Measurements from ENCODE around the gene HIVEP3. TPM values are rescaled to one million over a fixed set of nuclear protein-coding genes. Genes with fewer than 3 reads are reported as not detected.

HIVEP3 gene
- total and polyA plus RNA-seq, 11 donors = 3.2 to 11.9 (median 5.0) TPM

- Histone ChIP-seq H3K36me3 (no peaks in the 10 kb centered on the region), H3K4me3 (no peak overlapping the region), H3K9me3 (no peaks in the 10 kb centered on the region), H3K4me1 (peaks cover 0 to 54% (median 16%) of the 10 kb centered on the region in 12 donors), H3K27me3 (no peaks in the 10 kb centered on the region), H3K27ac (no peak overlapping the region)
- no peak for TF ChIP-seq CTCF (IDR thresholded peaks at IDR 0.05)
- no peak for TF ChIP-seq POLR2A (IDR thresholded peaks at IDR 0.05)
- DNase-seq (no peak), ATAC-seq (no peak)
- 74 to 86% (median 78%) methylated on average over 4 of the region's 4 CpGs for WGBS, 4 donors
- intact Hi-C loops (cut with DNase I) = no loop called here
Measured at GRCh38 chr1:41895552-41895951, 23.2 kb downstream of the HIVEP3 start.

GRCh38 chr1:41894808-41895483 lies 23.8 kb downstream of the HIVEP3 start:
- DNase-seq (no peak), ATAC-seq (no peak)
- WGBS, 4 donors = 77 to 89% (median 83%) methylated on average over 6 of the region's 6 CpGs
- intact Hi-C loops (cut with DNase I) = loop anchor here in 1 of 10 donors (5.0 kb wide), 1 partner anchor 83 kb away; no protein-coding TSS in a partner anchor
- TF ChIP-seq POLR2A (IDR thresholded peaks at IDR 0.05) (no peak), CTCF (IDR thresholded peaks at IDR 0.05) (no peak)
- peaks cover 0 to 52% (median 21%) of the 10 kb centered on the region in 12 donors for H3K4me1 ChIP-seq
- no peaks in the 10 kb centered on the region for H3K27me3 ChIP-seq
- no peak overlapping the region for H3K4me3 ChIP-seq
- H3K27ac ChIP-seq = peak overlapping the region in 6 of 12 donors; percentile 0 to 36 (median 3)
- H3K9me3 ChIP-seq = no peaks in the 10 kb centered on the region
- H3K36me3 ChIP-seq = no peaks in the 10 kb centered on the region

- Histone ChIP-seq H3K4me1 (peaks cover 0 to 48% (median 21%) of the 10 kb centered on the region in 12 donors), H3K4me3 (no peak overlapping the region), H3K9me3 (no peaks in the 10 kb centered on the region), H3K27ac (peak overlapping the region in 6 of 12 donors; percentile 0 to 36 (median 3)), H3K27me3 (no peaks in the 10 kb centered on the region), H3K36me3 (no peaks in the 10 kb centered on the region)
- TF ChIP-seq POLR2A (IDR thresholded peaks at IDR 0.05) (no peak), CTCF (IDR thresholded peaks at IDR 0.05) (no peak)
- DNase-seq = no peak
- intact Hi-C loops (cut with DNase I) = loop anchor here in 1 of 10 donors (5.0 kb wide), 1 partner anchor 82 kb away; no protein-coding TSS in a partner anchor
- ATAC-seq = no peak
- 42 to 68% (median 58%) methylated on average over 4 of the region's 4 CpGs for WGBS, 4 donors
Measured at GRCh38 chr1:41894101-41894807, 24.5 kb downstream of the HIVEP3 start.

GRCh38 chr1:41892301-41892781 lies 26.4 kb downstream of the HIVEP3 start:
- intact Hi-C loops (cut with DNase I) = loop anchor here in 1 of 10 donors (5.0 kb wide), 1 partner anchor 80 kb away; no protein-coding TSS in a partner anchor
- no peaks in the 10 kb centered on the region for H3K27me3 ChIP-seq
- no peaks in the 10 kb centered on the region for H3K36me3 ChIP-seq
- WGBS, 4 donors = 52 to 67% (median 62%) methylated on average over 5 of the region's 5 CpGs
- peaks cover 0 to 37% (median 19%) of the 10 kb centered on the region in 12 donors for H3K4me1 ChIP-seq
- peak overlapping the region in 7 of 12 donors; percentile 1 to 82 (median 69) for H3K27ac ChIP-seq
- H3K9me3 ChIP-seq = no peaks in the 10 kb centered on the region
- TF ChIP-seq POLR2A (IDR thresholded peaks at IDR 0.05) (no peak), CTCF (IDR thresholded peaks at IDR 0.05) (no peak)
- ATAC-seq (peak in 1 of 4 donors; percentile 30), DNase-seq (no peak)
- H3K4me3 ChIP-seq = peak overlapping the region in 2 of 12 donors; percentile 34 to 39

Measured in heart left ventricle (tissue), 16 donors.